ENCODE results near the gene PITPNC1.

The PITPNC1 gene

GRCh38 chr17:67518876-67519275, 141.8 kb downstream of the PITPNC1 start:
- H3K4me3 ChIP-seq (ENCODE audit: low read depth, low read length): no peak overlapping the region
- no peak for TF ChIP-seq CTCF (IDR thresholded peaks at IDR 0.05; ENCODE audit: low read depth, low read length, missing control alignments)
- DNase-seq (ENCODE audit: low read depth): no peak

GRCh38 chr17:67519801-67520251, 142.7 kb downstream of the PITPNC1 start:
- H3K4me3 ChIP-seq (ENCODE audit: low read depth, low read length): no peak overlapping the region
- TF ChIP-seq CTCF (IDR thresholded peaks at IDR 0.05; ENCODE audit: low read depth, low read length, missing control alignments): no peak
- DNase-seq (ENCODE audit: low read depth): no peak

- DNase-seq (ENCODE audit: low read depth): no peak
- H3K4me3 ChIP-seq (ENCODE audit: low read depth, low read length): no peak overlapping the region
- TF ChIP-seq CTCF (IDR thresholded peaks at IDR 0.05; ENCODE audit: low read depth, low read length, missing control alignments): no peak
Measured at GRCh38 chr17:67520252-67520906, 143.3 kb downstream of the PITPNC1 start.

GRCh38 chr17:67520916-67521774, 144.1 kb downstream of the PITPNC1 start:
- no peak for TF ChIP-seq CTCF (IDR thresholded peaks at IDR 0.05; ENCODE audit: low read depth, low read length, missing control alignments)
- H3K4me3 ChIP-seq (ENCODE audit: low read depth, low read length): no peak overlapping the region
- DNase-seq (ENCODE audit: low read depth): no peak

- TF ChIP-seq CTCF (IDR thresholded peaks at IDR 0.05; ENCODE audit: low read depth, low read length, missing control alignments): no peak
- H3K4me3 ChIP-seq (ENCODE audit: low read depth, low read length): no peak overlapping the region
- no peak for DNase-seq (ENCODE audit: low read depth)
Measured at GRCh38 chr17:67521775-67522069, 144.6 kb downstream of the PITPNC1 start.

- no peak for TF ChIP-seq CTCF (IDR thresholded peaks at IDR 0.05; ENCODE audit: low read depth, low read length, missing control alignments)
- no peak for DNase-seq (ENCODE audit: low read depth)
- no peak overlapping the region for H3K4me3 ChIP-seq (ENCODE audit: low read depth, low read length)
Measured at GRCh38 chr17:67523101-67523500, 146.0 kb downstream of the PITPNC1 start.

All from GM12864 (cell line).